GM18517 (cell line): ENCODE measurements around the gene EFTUD2.

Experiments used
- ATAC-seq: cut with Tn5 transposase; IDR thresholded peaks from one replicate; pipeline ENCODE4 v1.9.1; 2021; ENCODE audit warnings: mild to moderate bottlenecking, moderate library complexity; ENCODE audit not compliant: unreplicated experiment

The EFTUD2 gene

DNA sequence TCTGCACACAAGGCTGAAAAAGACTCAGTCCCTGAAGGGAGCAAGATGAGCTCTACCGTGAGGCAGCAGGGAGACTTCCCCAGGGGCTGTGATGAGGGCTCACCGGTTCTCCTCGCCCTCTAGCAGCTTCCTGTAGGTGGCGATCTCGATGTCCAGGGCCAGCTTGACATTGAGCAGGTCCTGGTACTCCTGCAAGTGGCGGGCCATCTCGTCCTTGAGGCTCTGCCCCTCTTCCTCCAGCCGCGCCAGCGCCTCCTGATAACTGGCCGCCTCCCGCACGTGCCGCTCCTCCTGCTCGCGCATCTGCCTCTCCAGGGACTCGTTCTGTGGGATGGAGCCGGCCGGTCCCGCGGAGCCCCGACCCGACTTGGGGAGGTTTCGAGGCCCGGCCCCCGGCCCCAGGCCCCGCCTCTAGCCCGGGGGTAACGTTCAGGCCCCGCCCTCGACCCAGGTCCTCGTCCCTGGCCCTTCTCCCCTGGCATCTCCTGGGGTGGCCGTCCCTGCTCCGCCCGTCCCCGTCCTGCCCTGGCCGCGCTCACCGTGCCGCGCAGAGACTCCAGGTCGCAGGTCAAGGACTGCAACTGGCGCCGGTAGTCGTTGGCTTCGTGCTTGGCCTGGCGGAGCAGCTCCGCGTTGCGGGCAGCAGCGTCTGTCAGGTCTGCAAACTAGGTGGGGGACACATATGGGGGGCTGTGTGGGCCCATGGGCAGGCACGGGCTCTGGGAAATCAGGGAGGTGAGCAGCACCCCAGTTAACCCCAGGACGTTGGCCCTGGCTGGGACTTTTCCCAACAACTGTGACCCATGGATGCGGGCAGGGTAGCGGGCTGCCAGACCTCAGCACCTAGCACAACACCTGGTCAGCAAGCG lies 12.1 kb upstream of the EFTUD2 start:
- no peak for ATAC-seq

DNA sequence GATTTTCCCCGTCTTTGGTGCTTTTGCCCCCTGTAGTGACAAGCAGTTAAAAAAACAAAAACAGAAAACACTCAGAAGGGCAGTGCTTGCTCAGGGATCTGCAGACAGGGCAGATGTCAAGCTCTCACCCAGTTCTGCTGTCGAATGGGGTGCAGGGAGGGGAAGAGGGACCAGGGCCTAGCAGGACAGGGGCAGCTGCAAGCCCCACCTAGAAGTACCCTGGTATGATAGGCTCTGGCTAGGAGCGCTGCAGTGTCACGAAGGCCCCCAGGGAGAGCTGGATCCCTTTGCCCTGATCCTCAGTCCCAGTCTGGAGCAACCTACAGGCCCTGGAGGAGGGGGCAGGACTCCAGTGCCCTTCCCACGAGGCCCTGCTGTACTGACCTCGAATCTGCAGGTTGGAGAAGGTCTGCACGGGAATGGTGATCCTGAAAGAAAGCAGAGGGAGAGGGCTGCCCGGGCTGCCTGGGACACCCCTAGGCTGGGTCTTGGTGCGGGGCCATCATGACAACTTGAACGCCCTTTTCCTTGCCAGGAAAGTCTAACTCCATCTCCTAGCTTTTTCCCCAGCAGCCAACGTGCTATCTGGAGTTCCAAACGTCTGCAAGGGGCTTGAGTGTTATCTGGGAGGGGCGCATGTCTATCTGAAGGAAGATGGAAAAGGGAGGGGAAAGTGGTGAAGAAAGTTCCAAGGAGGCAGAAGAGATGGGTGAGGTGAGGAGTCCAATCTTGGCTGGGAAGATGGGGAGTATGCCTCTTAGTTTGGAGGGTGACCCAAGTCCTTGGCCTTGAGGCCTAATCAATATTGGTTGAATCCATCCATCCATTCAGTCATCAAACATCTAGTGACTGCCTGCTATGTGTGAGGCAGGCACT lies 11.2 kb upstream of the EFTUD2 start:
- ATAC-seq = no peak

DNA sequence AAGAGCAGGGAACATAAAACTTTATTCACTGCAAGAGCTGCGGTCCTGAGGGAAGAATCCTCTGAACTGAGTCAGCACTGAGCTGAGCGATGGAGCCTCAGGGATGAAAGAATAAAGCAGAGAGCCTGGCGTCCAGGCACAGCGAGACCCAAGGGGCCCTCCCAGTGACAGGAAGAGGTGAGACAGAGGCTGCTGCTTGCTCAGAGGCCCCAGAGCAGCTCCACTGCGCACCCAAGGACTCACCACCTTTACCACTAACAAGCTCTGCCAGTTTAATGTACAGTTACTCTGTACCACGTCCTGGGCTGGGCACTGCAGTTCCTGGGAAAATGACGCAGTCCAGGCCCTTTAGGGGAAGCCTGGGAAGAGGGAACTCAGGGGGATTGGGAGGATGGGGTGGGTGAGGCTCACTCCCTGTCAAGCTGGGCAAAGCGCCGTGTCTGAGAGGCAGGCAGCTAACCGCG lies 10.5 kb upstream of the EFTUD2 start:
- ATAC-seq = no peak

DNA sequence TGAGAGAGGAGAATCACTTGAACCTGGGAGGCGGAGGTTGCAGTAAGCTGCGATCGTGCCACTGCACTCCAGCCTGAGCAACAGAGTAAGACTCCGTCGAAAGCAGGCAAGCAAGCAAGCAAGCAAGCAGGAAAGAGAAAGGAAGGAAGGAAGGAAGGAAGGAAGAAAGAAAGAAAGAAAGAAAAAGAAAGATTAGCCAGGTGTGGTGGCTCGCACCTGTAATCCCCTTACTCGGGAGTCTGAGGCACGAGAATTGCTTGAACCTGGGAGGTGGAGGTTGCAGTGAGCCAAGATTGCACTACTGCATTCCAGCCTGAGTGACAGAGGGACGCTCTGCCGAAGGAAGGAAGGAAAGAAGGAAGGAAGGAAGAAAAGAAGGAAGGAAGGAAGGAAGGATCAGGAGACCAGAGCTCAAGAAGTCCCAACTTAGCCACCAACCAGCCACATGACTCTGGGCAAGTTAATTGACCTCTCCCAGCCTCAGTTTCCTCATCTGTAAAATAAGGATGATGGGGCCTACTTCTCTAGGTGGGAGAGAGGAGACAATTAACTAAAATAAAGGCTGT lies 9.6 kb upstream of the EFTUD2 start:
- no peak for ATAC-seq

DNA sequence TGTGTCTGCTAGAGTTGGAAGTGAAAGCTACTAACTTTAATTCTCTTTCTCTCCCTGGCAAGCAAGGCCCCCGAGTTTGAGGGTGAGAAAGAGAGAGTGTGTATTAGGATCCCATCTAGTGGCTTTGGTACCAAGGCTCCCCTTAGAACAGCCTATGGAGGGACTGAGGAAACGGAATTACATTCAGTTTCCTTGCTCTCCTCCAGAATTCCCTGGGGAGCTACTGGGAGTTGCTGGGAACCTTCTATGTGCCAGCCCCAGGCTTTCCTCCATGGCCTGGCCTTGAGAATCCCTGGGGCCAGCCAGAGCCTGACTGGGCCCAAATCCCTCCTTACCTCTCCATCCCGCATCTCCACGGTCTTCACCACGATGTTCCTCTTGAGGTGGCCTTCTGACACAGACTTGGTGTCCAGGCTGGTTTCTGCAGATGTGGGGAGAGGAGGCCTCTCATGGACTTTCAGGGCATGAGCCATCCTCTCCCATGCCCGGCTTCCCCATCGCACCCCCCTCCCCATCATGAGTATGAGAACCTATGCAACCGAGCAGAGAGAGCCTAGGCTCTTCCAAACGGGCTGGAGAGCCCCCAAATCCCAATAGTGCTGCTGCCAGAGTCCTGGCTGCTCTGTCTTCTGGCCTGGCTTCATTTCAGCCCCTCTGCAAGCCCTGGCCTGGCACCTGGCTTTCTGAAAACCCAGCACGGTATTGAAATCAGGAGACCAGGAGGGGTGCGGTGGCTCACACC lies 8.7 kb upstream of the EFTUD2 start:
- no peak for ATAC-seq

DNA sequence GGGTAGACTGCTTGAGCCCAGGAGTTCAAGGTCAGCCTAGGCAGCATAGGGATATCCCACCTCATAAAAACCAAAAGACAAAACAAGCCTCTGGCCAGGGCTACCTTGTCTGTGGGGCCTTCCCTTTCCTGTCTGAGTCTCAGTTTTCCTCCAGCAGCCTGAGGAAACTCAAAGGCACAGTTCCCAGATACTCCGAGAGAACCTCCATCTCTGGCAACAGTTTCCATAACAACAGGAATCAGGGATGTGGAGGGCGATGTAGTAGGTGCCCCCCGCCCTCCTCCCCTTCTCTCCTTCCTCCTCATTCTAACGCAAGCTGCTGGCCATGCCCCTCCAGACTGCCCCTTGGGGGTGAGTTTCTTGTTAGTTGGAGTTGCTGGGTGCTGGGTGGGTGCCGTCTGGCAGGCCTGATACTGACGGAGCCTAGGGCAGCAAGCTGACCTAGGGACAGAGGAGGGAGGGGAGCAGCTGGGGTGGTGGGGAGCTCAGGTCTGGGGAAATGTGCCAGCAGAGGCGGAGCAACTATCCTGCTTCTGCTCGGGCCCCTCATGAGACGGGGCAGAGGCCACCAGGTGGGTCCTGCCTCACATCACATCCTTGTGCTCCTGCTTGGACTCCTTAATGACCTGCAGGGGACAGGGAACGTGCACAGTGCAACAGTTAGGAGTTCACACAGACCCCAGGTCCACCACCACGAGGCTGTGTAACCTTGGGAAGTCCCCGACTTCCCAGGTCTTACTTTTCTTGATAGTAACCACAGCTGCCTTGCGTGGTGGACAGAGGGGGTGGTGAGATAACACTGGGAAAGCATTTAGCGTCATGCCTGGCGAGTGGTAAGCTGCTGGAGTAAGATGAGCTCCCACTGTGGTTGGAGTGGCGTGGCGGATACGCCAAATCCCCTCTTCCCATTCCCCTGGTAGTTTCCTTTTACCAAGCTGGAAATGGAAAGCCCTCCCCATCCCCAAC lies 7.8 kb upstream of the EFTUD2 start:
- ATAC-seq = no peak

DNA sequence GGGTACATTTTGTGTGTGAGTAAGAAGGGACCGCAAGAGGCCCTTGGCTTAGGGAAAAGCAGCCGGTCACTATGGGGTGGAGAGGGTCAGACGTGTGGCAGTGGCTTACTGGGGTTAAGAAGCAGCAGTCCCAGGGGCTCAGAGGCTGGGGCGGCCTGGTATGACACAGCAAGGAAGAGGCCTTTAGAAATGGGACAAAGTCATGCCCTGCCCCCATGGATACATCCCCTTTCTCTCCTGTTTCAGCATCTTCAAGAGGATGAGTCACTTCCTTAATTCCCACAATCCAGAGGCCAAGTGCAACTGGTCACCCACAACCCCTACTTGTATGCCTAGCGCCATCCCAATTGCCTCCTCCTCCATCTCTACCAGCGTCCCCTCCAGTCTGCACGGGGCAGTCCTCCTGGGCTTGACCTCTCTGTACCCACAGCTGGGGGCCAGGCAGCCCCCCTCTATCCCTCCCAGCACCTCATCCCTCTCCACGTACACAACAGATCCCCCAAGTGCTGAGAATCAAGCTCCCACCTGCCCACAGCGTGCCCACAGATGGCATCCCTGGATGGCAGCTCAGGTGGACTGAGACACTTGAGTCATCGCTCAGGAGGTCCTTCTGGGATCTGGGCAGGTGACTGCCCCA lies 6.9 kb upstream of the EFTUD2 start:
- ATAC-seq = no peak

DNA sequence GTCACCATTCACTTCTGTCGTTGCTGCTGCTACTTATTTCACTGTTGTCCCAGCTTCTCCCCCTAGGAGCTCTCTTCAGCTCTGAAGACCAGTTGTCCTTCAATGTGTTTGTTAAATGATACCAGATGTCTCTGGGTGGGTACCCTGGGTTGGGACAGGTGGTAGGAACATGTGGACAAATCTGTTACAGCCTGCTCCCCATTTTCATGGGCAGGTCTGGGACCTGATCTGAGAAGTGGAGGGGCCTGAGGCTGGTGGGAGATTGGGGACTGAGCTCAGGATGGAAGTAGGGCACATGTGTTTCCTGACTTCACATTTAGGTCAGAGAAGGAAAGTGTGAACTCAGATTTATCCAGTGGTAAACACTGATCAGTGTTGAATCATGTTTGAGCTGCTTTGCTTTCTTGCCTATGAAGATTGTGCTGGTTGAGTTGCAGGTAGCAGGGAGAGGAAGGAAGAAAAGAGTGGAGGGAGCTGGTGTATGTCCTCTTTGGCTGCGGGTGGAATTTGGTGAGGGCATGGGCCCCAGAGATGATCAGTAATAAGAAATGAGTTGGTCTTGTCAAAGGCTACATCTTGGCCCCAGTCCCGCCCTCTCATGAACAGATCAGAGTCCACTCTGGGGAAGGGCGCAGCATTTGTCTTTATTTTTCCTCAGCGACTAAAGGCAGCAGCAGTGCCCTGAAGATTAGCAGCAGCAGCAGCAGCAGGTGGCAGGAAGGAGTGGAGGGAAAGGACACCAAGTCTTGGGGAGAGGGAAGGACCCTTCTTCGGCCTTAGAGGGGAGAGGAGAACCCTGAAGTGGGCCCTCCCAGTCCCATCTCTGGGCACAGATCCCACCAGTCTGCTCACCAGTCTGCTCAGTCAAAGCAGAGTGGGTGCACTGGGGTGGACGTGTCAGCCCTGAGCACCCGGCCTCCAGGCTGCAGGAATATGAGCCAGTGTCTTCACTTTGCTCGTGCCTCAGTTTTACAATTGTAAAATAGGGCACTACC lies 6.1 kb upstream of the EFTUD2 start:
- no peak for ATAC-seq

DNA sequence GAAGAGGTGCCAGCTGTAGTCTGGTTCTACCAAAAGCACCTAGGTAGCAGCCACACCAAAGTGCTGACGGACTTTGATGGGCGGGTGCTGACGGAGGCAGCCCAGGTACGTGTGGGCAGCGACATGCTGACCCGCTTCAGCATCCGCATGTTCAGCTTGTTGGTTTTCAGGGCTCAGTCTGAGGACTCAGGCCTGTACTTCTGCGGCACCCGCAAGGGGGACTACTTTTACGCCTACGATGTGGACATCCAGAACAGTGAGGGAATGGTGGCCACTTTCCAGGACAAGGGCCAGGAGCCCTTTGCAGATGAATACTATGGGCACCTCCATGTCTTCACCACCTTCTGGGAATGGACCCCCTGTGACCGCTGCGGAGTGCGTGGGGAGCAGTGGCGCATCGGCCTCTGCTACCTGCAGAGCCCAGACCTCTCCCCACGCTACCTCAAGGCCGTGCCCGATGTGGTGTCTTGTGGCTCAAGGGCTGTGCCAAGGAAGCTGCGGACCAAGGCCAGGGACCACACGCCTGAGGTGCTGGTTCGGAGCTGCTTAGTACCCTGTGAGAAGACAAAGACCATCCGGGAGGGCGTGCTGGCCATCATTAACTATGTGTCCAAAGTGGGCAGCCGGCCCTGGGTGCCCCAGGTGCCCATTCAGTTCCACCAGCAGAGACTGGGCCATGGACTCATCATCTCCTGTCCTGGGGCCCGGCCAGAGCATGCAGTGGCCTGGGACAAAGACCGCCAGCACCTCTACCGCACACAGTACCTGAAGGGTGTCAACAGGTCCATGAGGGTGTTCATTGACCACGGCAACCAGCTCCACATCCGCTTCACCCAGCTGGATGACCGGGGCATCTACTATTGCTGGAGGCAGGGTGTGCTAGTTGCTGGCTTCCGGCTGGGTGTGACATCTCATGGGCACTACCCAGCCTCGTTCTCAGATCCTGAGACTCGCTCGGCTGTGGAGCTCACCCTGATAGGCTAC lies 5.0 kb upstream of the EFTUD2 start:
- ATAC-seq = no peak

DNA sequence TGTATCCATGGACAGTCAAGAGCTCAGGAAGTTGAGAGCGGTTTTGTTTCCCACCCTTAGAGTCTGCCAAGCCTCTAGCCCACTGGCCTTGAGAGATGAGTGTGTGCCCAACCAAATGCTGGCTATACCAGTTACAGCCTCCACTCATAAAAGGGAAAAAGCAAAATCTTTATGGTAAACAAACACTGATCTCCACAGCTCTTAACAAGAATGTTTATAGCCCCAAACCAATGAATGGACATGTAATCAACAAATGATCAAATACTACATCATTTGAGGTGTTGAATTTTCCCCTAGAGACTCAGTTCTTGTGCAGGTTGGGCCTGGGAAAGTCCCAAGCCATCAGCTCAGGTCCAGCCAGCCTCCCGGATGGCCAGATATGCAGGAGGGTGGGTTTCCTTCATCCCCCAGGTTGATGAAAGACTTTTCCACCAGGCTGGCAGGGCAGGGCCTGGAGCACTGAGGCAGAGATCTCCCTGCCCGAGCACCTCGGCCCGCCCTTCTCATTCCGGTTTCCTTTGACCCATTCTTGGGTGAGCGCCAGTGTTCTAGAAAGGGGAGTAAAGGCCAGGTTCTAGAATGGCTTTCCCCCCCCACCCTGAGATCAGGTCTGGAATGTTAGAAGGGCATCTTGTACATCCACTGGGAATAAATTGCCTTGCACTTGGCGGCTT lies 3.9 kb upstream of the EFTUD2 start:
- ATAC-seq = no peak

DNA sequence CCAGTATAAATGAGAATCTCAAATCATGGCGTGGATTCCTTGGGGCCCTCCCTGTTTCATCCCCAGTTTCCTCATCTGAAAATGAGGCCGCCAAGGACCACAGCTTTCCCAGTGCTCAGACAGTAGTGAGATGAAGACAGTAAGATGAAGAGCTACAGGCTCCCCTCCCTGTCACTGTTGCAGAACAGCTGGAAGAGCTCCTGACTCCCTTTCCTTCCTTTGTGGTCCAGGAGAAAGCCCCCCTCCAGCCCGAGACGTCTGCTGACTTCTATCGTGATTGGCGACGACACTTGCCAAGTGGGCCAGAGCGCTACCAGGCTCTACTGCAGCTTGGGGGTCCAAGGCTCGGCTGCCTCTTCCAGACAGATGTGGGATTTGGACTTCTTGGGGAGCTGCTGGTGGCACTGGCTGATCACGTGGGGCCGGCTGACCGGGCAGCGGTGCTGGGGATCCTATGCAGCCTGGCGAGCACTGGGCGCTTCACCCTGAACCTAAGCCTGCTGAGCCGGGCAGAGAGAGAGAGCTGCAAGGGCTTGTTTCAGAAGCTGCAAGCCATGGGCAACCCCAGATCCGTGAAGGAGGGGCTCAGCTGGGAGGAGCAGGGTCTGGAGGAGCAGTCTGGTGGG lies 3.0 kb upstream of the EFTUD2 start:
- no peak for ATAC-seq

DNA sequence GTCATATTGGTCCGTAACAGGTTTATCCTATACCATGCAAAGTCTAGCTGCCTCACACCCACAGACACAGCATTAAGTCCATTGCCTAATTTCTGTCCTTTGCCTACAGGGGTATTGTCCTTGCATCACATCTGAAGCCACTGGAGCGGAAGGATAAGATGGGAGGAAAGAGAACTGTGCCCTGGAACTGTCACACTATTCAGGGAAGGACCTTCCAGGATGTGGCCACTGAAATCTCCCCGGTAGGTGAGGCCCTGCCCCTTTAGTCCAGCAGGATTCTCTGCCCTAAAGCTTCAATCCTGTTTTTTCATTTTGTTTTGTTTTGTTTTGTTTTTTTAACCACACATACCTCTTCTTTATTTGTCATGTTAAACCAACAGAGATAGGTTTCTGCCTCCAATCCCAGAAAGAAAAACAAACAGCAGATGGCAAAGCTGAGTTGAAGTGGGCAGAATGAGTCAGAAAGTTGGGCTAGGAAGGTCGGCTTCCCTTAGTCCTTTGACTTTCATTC lies 2.2 kb upstream of the EFTUD2 start:
- no peak for ATAC-seq

DNA sequence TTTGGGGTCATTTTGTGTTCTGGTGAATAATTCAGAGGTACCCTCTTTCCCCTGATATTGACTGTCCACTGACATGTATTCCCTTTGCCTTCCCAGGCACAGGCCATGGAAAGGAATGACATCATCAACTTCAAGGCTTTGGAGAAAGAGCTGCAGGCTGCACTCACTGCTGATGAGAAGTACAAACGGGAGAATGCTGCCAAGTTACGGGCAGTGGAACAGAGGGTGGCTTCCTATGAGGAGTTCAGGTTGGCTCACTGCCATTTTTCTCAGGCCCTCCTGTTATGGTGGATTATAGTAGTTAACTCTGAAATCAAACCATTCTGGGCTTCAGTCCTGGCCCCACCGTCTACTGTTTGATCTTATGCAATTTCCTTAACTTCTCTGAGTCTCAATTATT lies 1.6 kb upstream of the EFTUD2 start:
- no peak for ATAC-seq

DNA sequence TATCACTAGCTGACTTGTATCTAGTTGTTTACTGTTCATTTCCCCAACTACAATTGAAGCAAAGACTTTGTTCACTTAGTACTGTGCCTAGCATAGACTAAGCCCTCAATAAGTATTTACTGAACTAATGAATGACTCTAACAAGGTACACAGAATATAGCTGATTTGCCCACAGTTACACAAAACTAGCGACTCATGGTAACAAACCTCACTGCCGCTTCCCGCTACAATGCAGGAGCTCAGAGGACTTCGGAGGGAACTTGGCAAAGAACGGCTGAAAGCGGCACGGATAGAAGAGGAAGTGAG lies 524 bp downstream of the EFTUD2 start:
- ATAC-seq = no peak

DNA sequence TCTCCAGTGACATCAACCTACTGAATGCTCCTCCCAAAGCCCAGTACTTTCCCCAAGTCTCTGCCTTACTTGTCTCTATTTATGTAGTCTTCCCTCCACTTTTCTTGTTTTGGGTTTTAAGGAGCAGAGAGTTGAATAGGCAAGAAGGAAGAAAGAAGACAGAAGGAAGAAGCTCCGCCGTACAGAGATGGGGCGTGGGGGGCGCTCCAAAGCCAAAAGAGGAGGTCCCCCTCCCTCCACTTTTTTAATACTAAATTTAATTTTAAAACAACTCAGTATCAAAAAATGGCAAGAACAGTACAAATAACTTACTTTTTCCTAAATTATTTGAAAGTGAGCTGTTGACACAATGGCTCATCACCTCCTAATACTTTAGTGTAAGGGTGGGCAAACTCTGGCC lies 4.6 kb downstream of the EFTUD2 start:
- no peak for ATAC-seq

DNA sequence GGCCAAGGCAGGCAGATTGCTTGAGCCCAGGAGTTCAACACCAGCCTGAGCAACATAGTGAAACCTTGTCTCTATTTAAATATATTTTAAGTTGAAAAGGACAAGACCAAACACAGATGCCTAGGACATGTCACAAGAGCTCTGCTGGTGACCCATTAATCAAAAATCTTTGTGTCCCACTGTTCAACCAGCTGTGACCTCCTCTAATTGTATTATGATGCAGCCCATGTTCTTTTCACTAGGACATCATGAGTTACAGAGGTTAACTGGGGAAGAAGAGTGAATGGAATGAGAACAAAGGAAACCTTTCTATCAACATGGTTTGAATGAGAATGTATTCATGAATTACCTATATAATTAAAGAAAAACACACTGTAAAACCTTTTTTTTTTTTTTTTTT lies 7.0 kb downstream of the EFTUD2 start:
- ATAC-seq = no peak
